Endothelial cell of umbilical vein (primary cell): ENCODE measurements around the gene IGFL2. TPM values are rescaled to one million over a fixed set of nuclear protein-coding genes. Genes with fewer than 3 reads are reported as not detected.

Experiments used
- BruUV-seq: library from RNA; stranded (reverse); fragments of 400-500 nt; replicated peaks from 2 replicates; lab custom pipeline; 2021; lab: Mats Ljungman, UMichigan
- CTCF ChIA-PET: fragments of 300-600, 350-600 bp; sonication (Branson Sonifier 250); formaldehyde crosslinking; loops from one replicate; lab custom pipeline; 2021; ENCODE audit warnings: antibody characterized with exemption, inconsistent platforms; lab: Charles Lee
- POLR2A ChIA-PET: fragments of 300-600, 350-600 bp; sonication (Branson Sonifier 250); formaldehyde crosslinking; loops from one replicate; lab custom pipeline; 2021; ENCODE audit warnings: antibody characterized with exemption, inconsistent platforms; lab: Charles Lee
- DNase-seq: peaks from one replicate; pipeline ENCODE4 v3.0.0-alpha.2; 2011; ENCODE audit warnings: low read depth, low spot score
- FAIRE-seq: peaks from 2 replicates; lab custom pipeline; 2011; peaks lifted over from hg19 to GRCh38; lab: Jason Lieb, UNC
- H2AFZ ChIP-seq: 2 replicates; pipeline ENCODE4 v1.6.0; 2012; ENCODE audit warnings: low read depth, low read length, control low read depth, inconsistent platforms
- H3K27ac ChIP-seq: 2 replicates; pipeline ENCODE4 v1.5.1; 2011; ENCODE audit warnings: low read depth, mild to moderate bottlenecking, control low read depth, low read length, moderate library complexity; ENCODE audit not compliant: insufficient read depth
- H3K27me3 ChIP-seq, 2 experiments: 2 replicates each; pipeline versions ENCODE4 v1.6.0 to v1.6.1; 2011; ENCODE audit warnings: low read length in 2 of 2, mixed read lengths in 1 of 2; ENCODE audit not compliant: control insufficient read depth in 2 of 2, insufficient read depth in 2 of 2
- H3K36me3 ChIP-seq, 2 experiments: 2 replicates in 1 of 2; 3 replicates in 1 of 2; pipeline ENCODE4 v1.5.1; 2011; ENCODE audit warnings: low read length in 2 of 2, mild to moderate bottlenecking in 1 of 2, moderate library complexity in 1 of 2; ENCODE audit not compliant: control insufficient read depth in 2 of 2, insufficient read depth in 2 of 2; ENCODE audit errors: extremely low read depth in 1 of 2
- H3K4me1 ChIP-seq: 3 replicates; pipeline ENCODE4 v1.5.1; 2011; ENCODE audit warnings: mild to moderate bottlenecking, low read length; ENCODE audit not compliant: control insufficient read depth, insufficient read depth; ENCODE audit errors: extremely low read depth
- H3K4me2 ChIP-seq: 2 replicates; pipeline ENCODE4 v1.6.1; 2011; ENCODE audit warnings: low read length, control low read depth, mixed read lengths; ENCODE audit not compliant: insufficient read depth
- H3K4me3 ChIP-seq, 3 experiments: fragments of 200-600 bp in 1 of 3; sonication (generic), shearing (Covaris generic) in 1 of 3; replicated peaks in 1 of 3; 2 replicates each; pipeline ENCODE4 v1.5.1; 2011 to 2016; ENCODE audit warnings: control low read depth in 3 of 3, low read length in 3 of 3, mild to moderate bottlenecking in 2 of 3, inconsistent platforms in 1 of 3, low read depth in 1 of 3, moderate library complexity in 1 of 3; ENCODE audit not compliant: insufficient read depth in 1 of 3
- H3K79me2 ChIP-seq: 2 replicates; pipeline ENCODE4 v1.6.0; 2012; ENCODE audit warnings: low read length, inconsistent platforms; ENCODE audit not compliant: control insufficient read depth, insufficient read depth
- H3K9ac ChIP-seq: replicated peaks from 2 replicates; pipeline ENCODE3; 2011; ENCODE audit warnings: low read length, control low read depth; ENCODE audit not compliant: insufficient read depth; ENCODE audit errors: extremely low read depth
- H3K9me1 ChIP-seq: replicated peaks from 3 replicates; pipeline ENCODE4 v1.6.0; 2011; ENCODE audit warnings: mild to moderate bottlenecking, low read length; ENCODE audit not compliant: control insufficient read depth, insufficient read depth; ENCODE audit errors: extremely low read depth
- H3K9me3 ChIP-seq: replicated peaks from 2 replicates; pipeline ENCODE4 v1.5.1; 2012; ENCODE audit warnings: low read length, inconsistent platforms; ENCODE audit not compliant: control insufficient read depth, insufficient read depth
- H4K20me1 ChIP-seq: replicated peaks from 2 replicates; pipeline ENCODE3; 2011; ENCODE audit warnings: mild to moderate bottlenecking, low read length; ENCODE audit not compliant: control insufficient read depth, insufficient read depth; ENCODE audit errors: extremely low read depth
- EZH2 ChIP-seq: IDR thresholded peaks from 2 replicates; pipeline ENCODE4 v1.6.1; 2012; ENCODE audit warnings: borderline replicate concordance, low read depth, mild to moderate bottlenecking, moderate library complexity, low read length, inconsistent platforms; ENCODE audit not compliant: severe bottlenecking
- FOS ChIP-seq: IDR thresholded peaks from 2 replicates; pipeline ENCODE4 v1.6.1; 2011; ENCODE audit warnings: mild to moderate bottlenecking, low read length, moderate library complexity, borderline replicate concordance; ENCODE audit not compliant: insufficient read depth
- GATA2 ChIP-seq: IDR thresholded peaks from 2 replicates; pipeline ENCODE4 v1.7.0; 2011; ENCODE audit warnings: low read depth, mild to moderate bottlenecking, moderate library complexity, mixed read lengths, low read length; ENCODE audit not compliant: insufficient read length, insufficient read depth
- JUN ChIP-seq: IDR thresholded peaks from 2 replicates; pipeline ENCODE4 v1.6.1; 2011; ENCODE audit warnings: borderline replicate concordance, low read depth; ENCODE audit not compliant: insufficient read length, insufficient read depth
- MYC ChIP-seq: IDR thresholded peaks from one replicate; pipeline ENCODE4 v1.6.1; 2011; ENCODE audit warnings: mild to moderate bottlenecking, low read depth, low read length
- POLR2A ChIP-seq: IDR thresholded peaks from 2 replicates; pipeline ENCODE4 v1.6.1; 2012; ENCODE audit warnings: low read depth, mild to moderate bottlenecking, control low read depth, low read length
- POLR2AphosphoS5 ChIP-seq: IDR thresholded peaks from 2 replicates; pipeline ENCODE4 v1.6.1; 2012; ENCODE audit warnings: low read depth, mild to moderate bottlenecking, control low read depth, low read length, moderate library complexity; ENCODE audit not compliant: insufficient read depth
- dilution Hi-C: fragments of 300-500 bp; cut with MboI; formaldehyde crosslinking; loops from one replicate; pipeline ENCODE4 v1.15.0; 2019; ENCODE audit warnings: low sequenced_read_pairs; ENCODE audit not compliant: extremely low pct_ligation_motif_present
- intact Hi-C: fragments of 100-400 bp; cut with micrococcal nuclease; formaldehyde crosslinking; loops from one replicate; pipeline ENCODE4 v1.10.0; 2022
- polyA plus RNA-seq, 4 experiments: library from polyadenylated mRNA; depleted of rRNA in 3 of 4; stranded (reverse) in 3 of 4; unstranded in 1 of 4; fragments of >200 nt; gene quantifications; 2 replicates each; pipeline versions ENCODE4 v1.2.1 to v1.2.3, GENCODE V29; 2011 to 2012; ENCODE audit warnings: missing spikeins in 1 of 4
- total RNA-seq: library from RNA; stranded (reverse); gene quantifications from 2 replicates; pipeline ENCODE4 v1.2.3, GENCODE V29; 2021
- TF ChIP-seq, protein P1 (sequence below), 2 donors: IDR thresholded peaks; 1 replicate in 1 of 2; 2 replicates in 1 of 2; pipeline ENCODE4 v1.5.1; 2011; ENCODE audit warnings: low read length in 2 of 2, mild to moderate bottlenecking in 2 of 2, moderate library complexity in 2 of 2, control low read depth in 1 of 2, inconsistent platforms in 1 of 2, low read depth in 1 of 2; ENCODE audit not compliant: insufficient read depth in 1 of 2; ENCODE audit errors: extremely low read depth in 1 of 2
- TF ChIP-seq, protein P2 (sequence below): IDR thresholded peaks from 2 replicates; pipeline ENCODE4 v1.6.1; 2011; ENCODE audit not compliant: insufficient read depth, insufficient read length

IGFL2 gene
- total and polyA plus RNA-seq, 2 donors (not counting 3 experiments of a cell fraction or from before 2014, with no cell fraction given) = not detected

DNA sequence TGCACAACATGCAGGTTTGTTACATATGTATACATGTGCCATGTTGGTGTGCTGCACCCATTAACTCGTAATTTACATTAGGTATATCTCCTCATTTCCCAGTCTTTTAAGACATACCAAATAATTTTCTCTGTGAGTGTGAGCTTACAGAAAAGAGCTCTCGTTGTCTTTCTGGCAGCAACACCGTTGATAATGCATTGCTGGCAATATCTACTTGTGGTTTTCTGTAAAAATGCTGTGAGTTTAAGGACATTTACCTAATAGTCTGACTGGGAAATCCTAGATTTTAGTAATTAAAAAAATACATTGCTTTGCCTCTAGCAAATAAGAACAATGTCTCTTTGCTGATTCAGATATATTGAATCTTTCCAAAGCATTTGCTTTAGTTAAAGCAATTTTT lies 31.9 kb upstream of the IGFL2 start:
- intact Hi-C loops = no loop called here
- no TSS peak for BruUV-seq
- no peaks in the 10 kb centered on the region for H4K20me1 ChIP-seq
- TF ChIP-seq FOS = no peak
- TF ChIP-seq POLR2AphosphoS5 = no peak
- TF ChIP-seq, protein P1, sequence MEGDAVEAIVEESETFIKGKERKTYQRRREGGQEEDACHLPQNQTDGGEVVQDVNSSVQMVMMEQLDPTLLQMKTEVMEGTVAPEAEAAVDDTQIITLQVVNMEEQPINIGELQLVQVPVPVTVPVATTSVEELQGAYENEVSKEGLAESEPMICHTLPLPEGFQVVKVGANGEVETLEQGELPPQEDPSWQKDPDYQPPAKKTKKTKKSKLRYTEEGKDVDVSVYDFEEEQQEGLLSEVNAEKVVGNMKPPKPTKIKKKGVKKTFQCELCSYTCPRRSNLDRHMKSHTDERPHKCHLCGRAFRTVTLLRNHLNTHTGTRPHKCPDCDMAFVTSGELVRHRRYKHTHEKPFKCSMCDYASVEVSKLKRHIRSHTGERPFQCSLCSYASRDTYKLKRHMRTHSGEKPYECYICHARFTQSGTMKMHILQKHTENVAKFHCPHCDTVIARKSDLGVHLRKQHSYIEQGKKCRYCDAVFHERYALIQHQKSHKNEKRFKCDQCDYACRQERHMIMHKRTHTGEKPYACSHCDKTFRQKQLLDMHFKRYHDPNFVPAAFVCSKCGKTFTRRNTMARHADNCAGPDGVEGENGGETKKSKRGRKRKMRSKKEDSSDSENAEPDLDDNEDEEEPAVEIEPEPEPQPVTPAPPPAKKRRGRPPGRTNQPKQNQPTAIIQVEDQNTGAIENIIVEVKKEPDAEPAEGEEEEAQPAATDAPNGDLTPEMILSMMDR (IDR thresholded peaks at IDR 0.05; ENCODE audit: extremely low read depth in 1 of 2, insufficient read depth in 1 of 2, low read depth in 1 of 2, low read length in 2 of 2) = no peak
- TF ChIP-seq GATA2 = no peak
- TF ChIP-seq POLR2A = no peak
- TF ChIP-seq, protein P2, sequence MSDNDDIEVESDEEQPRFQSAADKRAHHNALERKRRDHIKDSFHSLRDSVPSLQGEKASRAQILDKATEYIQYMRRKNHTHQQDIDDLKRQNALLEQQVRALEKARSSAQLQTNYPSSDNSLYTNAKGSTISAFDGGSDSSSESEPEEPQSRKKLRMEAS = no peak
- TF ChIP-seq EZH2 = no peak
- TF ChIP-seq MYC = no peak
- no peak for TF ChIP-seq JUN
- peaks cover 32 to 53% of the 10 kb centered on the region in 2 experiments for H3K27me3 ChIP-seq
- no peaks in the 10 kb centered on the region for H3K4me1 ChIP-seq
- no peaks in the 10 kb centered on the region for H3K36me3 ChIP-seq
- H3K79me2 ChIP-seq = no peaks in the 10 kb centered on the region
- H3K9ac ChIP-seq = no peak overlapping the region
- FAIRE-seq (no peak), DNase-seq (no peak)
- no peak overlapping the region for H3K4me2 ChIP-seq
- H3K9me3 ChIP-seq = no peaks in the 10 kb centered on the region
- H2AFZ ChIP-seq = no peak overlapping the region
- H3K4me3 ChIP-seq = no peak overlapping the region
- ChIA-PET CTCF (no interaction called here), POLR2A (no interaction called here)
- dilution Hi-C loops = no loop called here
- H3K9me1 ChIP-seq = no peaks in the 10 kb centered on the region
- no peak overlapping the region for H3K27ac ChIP-seq
